GM23338 (cell line): ENCODE data around the gene NXN. TPM values are rescaled to one million over a fixed set of nuclear protein-coding genes. Genes with fewer than 3 reads are reported as not detected.

Experiments
- ATAC-seq: fragments of 200-7000 bp; cut with Tn5 transposase; 3 replicates; pipeline ENCODE4 v1.9.1; 2020
- DNase-seq: peaks from one replicate; pipeline ENCODE4 v3.0.0-alpha.2; 2015; ENCODE audit warnings: low spot score
- H2AFZ ChIP-seq: fragments of 200-600 bp; sonication (generic); 2 replicates; pipeline ENCODE4 v1.8.0; 2016; ENCODE audit warnings: antibody characterized with exemption, mild to moderate bottlenecking, moderate library complexity
- H3F3A ChIP-seq: fragments of 200-600 bp; sonication (generic); replicated peaks from 2 replicates; pipeline ENCODE4 v1.8.0; 2017; ENCODE audit warnings: antibody characterized with exemption, mixed run types, low read depth
- H3K27ac ChIP-seq: fragments of 200-600 bp; sonication (generic); 2 replicates; pipeline ENCODE4 v1.6.1; 2016; ENCODE audit warnings: low read depth
- H3K27me3 ChIP-seq: fragments of 200-600 bp; sonication (generic); 2 replicates; pipeline ENCODE4 v1.8.0; 2016; ENCODE audit warnings: mild to moderate bottlenecking, mixed run types, moderate library complexity; ENCODE audit not compliant: insufficient read depth
- H3K36me3 ChIP-seq: fragments of 200-600 bp; sonication (generic); 2 replicates; pipeline ENCODE4 v1.8.0; 2016; ENCODE audit warnings: mild to moderate bottlenecking; ENCODE audit not compliant: insufficient read depth
- H3K4me1 ChIP-seq: fragments of 200-600 bp; sonication (generic); 2 replicates; pipeline ENCODE4 v1.8.0; 2016; ENCODE audit warnings: mild to moderate bottlenecking, moderate library complexity; ENCODE audit not compliant: insufficient read depth
- H3K4me2 ChIP-seq: fragments of 200-600 bp; sonication (generic); 2 replicates; pipeline ENCODE4 v1.7.1; 2017; ENCODE audit warnings: mixed run types
- H3K4me3 ChIP-seq: fragments of 200-600 bp; sonication (generic); 2 replicates; pipeline ENCODE4 v1.6.1; 2016; ENCODE audit warnings: mixed run types
- H3K79me2 ChIP-seq: fragments of 200-600 bp; sonication (generic); replicated peaks from 2 replicates; pipeline ENCODE4 v1.8.0; 2017; ENCODE audit warnings: mild to moderate bottlenecking; ENCODE audit not compliant: insufficient read depth
- H3K9me2 ChIP-seq: fragments of 200-600 bp; sonication (generic); 2 replicates; pipeline ENCODE4 v1.8.0; 2017; ENCODE audit not compliant: insufficient read depth
- H4K20me1 ChIP-seq: fragments of 200-600 bp; sonication (generic); replicated peaks from 2 replicates; pipeline ENCODE4 v1.8.0; 2017; ENCODE audit warnings: mild to moderate bottlenecking; ENCODE audit not compliant: insufficient read depth
- H3K27ac Mint-ChIP-seq: 2 replicates; pipeline ENCODE4 v1.8.0; 2020; ENCODE audit warnings: inconsistent platforms, mild to moderate bottlenecking, moderate library complexity, mixed read lengths
- H3K27me3 Mint-ChIP-seq: 3 replicates; pipeline ENCODE4 v1.8.0; 2022; ENCODE audit warnings: low read depth, mild to moderate bottlenecking, moderate library complexity, mixed read lengths, inconsistent platforms; ENCODE audit not compliant: insufficient read depth, poor library complexity
- H3K36me3 Mint-ChIP-seq: 3 replicates; pipeline ENCODE4 v1.8.0; 2021; ENCODE audit warnings: low read depth, mild to moderate bottlenecking, inconsistent platforms, moderate library complexity, mixed read lengths
- H3K4me1 Mint-ChIP-seq: 3 replicates; pipeline ENCODE4 v1.8.0; 2020; ENCODE audit warnings: mild to moderate bottlenecking, inconsistent platforms, mixed read lengths
- H3K4me3 Mint-ChIP-seq: 3 replicates; pipeline ENCODE4 v1.8.0; 2021; ENCODE audit warnings: moderate library complexity, mild to moderate bottlenecking, inconsistent platforms, mixed read lengths
- H3K9me3 Mint-ChIP-seq: 3 replicates; pipeline ENCODE4 v1.8.0; 2020; ENCODE audit warnings: moderate library complexity, mild to moderate bottlenecking, inconsistent platforms, mixed read lengths
- CREB1 ChIP-seq: fragments of 250-450 bp; sonication (Bioruptor Pico); IDR thresholded peaks from 2 replicates; pipeline ENCODE4 v1.5.0; 2020; ENCODE audit warnings: low read depth, mild to moderate bottlenecking, moderate library complexity
- CTCF ChIP-seq, 2 experiments: fragments of 200-600 bp in 1 of 2; sonication (generic) in 1 of 2; conservative IDR thresholded peaks; 2 replicates each; pipeline versions ENCODE4 v1.5.1 to v1.6.1; 2016 to 2017; ENCODE audit warnings: antibody characterized with exemption in 2 of 2, low read depth in 2 of 2, mild to moderate bottlenecking in 2 of 2, moderate library complexity in 1 of 2
- ETS1 ChIP-seq: IDR thresholded peaks from 2 replicates; pipeline ENCODE4 v1.6.1; 2016; ENCODE audit warnings: antibody characterized with exemption
- EZH2 ChIP-seq: fragments of 200-600 bp; sonication (generic); IDR thresholded peaks from one replicate; pipeline ENCODE4 v1.8.0; 2017; ENCODE audit warnings: antibody characterized with exemption, mild to moderate bottlenecking, low read depth; ENCODE audit not compliant: unreplicated experiment
- EZH2phosphoT487 ChIP-seq: fragments of 200-600 bp; sonication (generic); IDR thresholded peaks from one replicate; pipeline ENCODE4 v1.8.1; 2018; ENCODE audit warnings: antibody characterized with exemption; ENCODE audit not compliant: unreplicated experiment
- JUNB ChIP-seq: IDR thresholded peaks from one replicate; pipeline ENCODE4 v1.6.1; 2016; ENCODE audit warnings: antibody characterized with exemption; ENCODE audit not compliant: unreplicated experiment
- NANOG ChIP-seq: IDR thresholded peaks from 2 replicates; pipeline ENCODE4 v1.6.1; 2016; ENCODE audit warnings: antibody characterized with exemption, borderline replicate concordance
- POLR2AphosphoS5 ChIP-seq: IDR thresholded peaks from 2 replicates; pipeline ENCODE4 v1.6.1; 2016; ENCODE audit warnings: antibody characterized with exemption, low read depth
- STAT1 ChIP-seq: IDR thresholded peaks from one replicate; pipeline ENCODE4 v1.6.1; 2016; ENCODE audit warnings: antibody characterized with exemption; ENCODE audit not compliant: unreplicated experiment
- ZNF114 ChIP-seq: fragments of 250-450 bp; sonication (Bioruptor Pico); IDR thresholded peaks from 2 replicates; pipeline ENCODE4 v1.5.0; 2020; ENCODE audit warnings: mild to moderate bottlenecking, moderate library complexity
- ZNF331 ChIP-seq: fragments of 250-450 bp; sonication (Bioruptor Pico); IDR thresholded peaks from 2 replicates; pipeline ENCODE4 v1.5.0; 2020; ENCODE audit warnings: low read depth, mild to moderate bottlenecking, moderate library complexity
- polyA plus RNA-seq: library from polyadenylated mRNA; unstranded; fragments of >200 nt; fragmentation: Nextera tagmentation; extraction: Ambion mirVana; gene quantifications from 2 replicates; pipeline ENCODE4 v1.2.1, GENCODE V29; 2016
- total RNA-seq: library from RNA; depleted of rRNA; stranded (reverse); fragments of >200 nt; shearing (Covaris generic); gene quantifications from 2 replicates; pipeline ENCODE4 v1.2.3, GENCODE V29; 2014

NXN gene
- total and polyA plus RNA-seq, 2 experiments from 2014 or later = 31.8 to 105 TPM

GRCh38 chr17:923633-924032 lies 55.9 kb downstream of the NXN start (continued):
- TF ChIP-seq STAT1 (no peak), ZNF331 (CRISPR knock-in tag) (no peak), CREB1 (CRISPR knock-in tag) (no peak)

- Histone ChIP-seq H3K27ac (peak overlapping the region; percentile 59; the same call in 1 of the 2 replicates), H3K4me2 (no peak overlapping the region), H2AFZ (no peak overlapping the region), H3K9me2 (no peaks in the 10 kb centered on the region), H3K36me3 (peaks cover 3% of the 10 kb centered on the region; the same call in 1 of the 2 replicates), H3K79me2 (peaks cover 87% of the 10 kb centered on the region), H3K4me1 (peaks cover 35% of the 10 kb centered on the region), H4K20me1 (peaks cover 6% of the 10 kb centered on the region), H3K27me3 (no peaks in the 10 kb centered on the region), H3K4me3 (no peak overlapping the region), H3F3A (peaks cover 22% of the 10 kb centered on the region; the same call in 1 of the 2 replicates)
- Mint-ChIP-seq H3K27ac (0 out of 2 replicates have a peak overlapping the region, but pooled peaks have one; percentile 15), H3K9me3 (no peaks in the 10 kb centered on the region; the same call in 2 of the 3 replicates), H3K4me3 (no peak overlapping the region; the same call in 2 of the 3 replicates), H3K4me1 (peaks cover 43% of the 10 kb centered on the region), H3K27me3 (peaks cover 7% of the 10 kb centered on the region), H3K36me3 (peaks cover 12% of the 10 kb centered on the region)
- no peak for ATAC-seq
- DNase-seq = no peak
- TF ChIP-seq POLR2AphosphoS5 = no peak
- TF ChIP-seq ETS1 = no peak
- no peak for TF ChIP-seq ZNF114 (CRISPR knock-in tag)
- no peak for TF ChIP-seq JUNB
- no peak for TF ChIP-seq EZH2phosphoT487
- TF ChIP-seq CREB1 (CRISPR knock-in tag) = no peak
- TF ChIP-seq CTCF (conservative IDR thresholded peaks at IDR 0.05; ENCODE audit: low read depth in 2 of 2) = no peak
These were observed 58.4 kb downstream of the NXN start for GRCh38 chr17:921161-921560.

- H3F3A ChIP-seq = peaks cover 15% of the 10 kb centered on the region; the same call in 1 of the 2 replicates
- H3K4me1 ChIP-seq = peaks cover 33% of the 10 kb centered on the region
- no peak for DNase-seq
- no peaks in the 10 kb centered on the region; the same call in 2 of the 3 replicates for H3K9me3 Mint-ChIP-seq
- H3K27me3 Mint-ChIP-seq = peaks cover 9% of the 10 kb centered on the region
- no peak overlapping the region for H3K27ac Mint-ChIP-seq
- no peaks in the 10 kb centered on the region for H3K9me2 ChIP-seq
- H3K79me2 ChIP-seq = peaks cover 84% of the 10 kb centered on the region
- peaks cover 45% of the 10 kb centered on the region for H3K4me1 Mint-ChIP-seq
- no peak for ATAC-seq
- H3K36me3 Mint-ChIP-seq = peaks cover 12% of the 10 kb centered on the region
- no peak overlapping the region for H2AFZ ChIP-seq
- no peak overlapping the region for H3K4me3 ChIP-seq
- peaks cover 3% of the 10 kb centered on the region; the same call in 1 of the 2 replicates for H3K36me3 ChIP-seq
- no peak overlapping the region for H3K27ac ChIP-seq
- peaks cover under 1% of the 10 kb centered on the region for H4K20me1 ChIP-seq
- no peak overlapping the region for H3K4me2 ChIP-seq
- no peaks in the 10 kb centered on the region for H3K27me3 ChIP-seq
- no peak overlapping the region for H3K4me3 Mint-ChIP-seq
- no peak for TF ChIP-seq ETS1
- TF ChIP-seq ZNF114 (CRISPR knock-in tag) = no peak
- TF ChIP-seq CREB1 (CRISPR knock-in tag) = no peak
- TF ChIP-seq NANOG = no peak
- no peak for TF ChIP-seq JUNB
- no peak for TF ChIP-seq EZH2
- TF ChIP-seq EZH2phosphoT487 = no peak
These were observed 59.4 kb downstream of the NXN start for GRCh38 chr17:920190-920589.
